GM21529 (cell line): ENCODE results near the gene PTPN12.

Experiments
- ATAC-seq: cut with Tn5 transposase; IDR thresholded peaks from one replicate; pipeline ENCODE4 v1.9.1; 2021; ENCODE audit not compliant: unreplicated experiment

Gene PTPN12

DNA sequence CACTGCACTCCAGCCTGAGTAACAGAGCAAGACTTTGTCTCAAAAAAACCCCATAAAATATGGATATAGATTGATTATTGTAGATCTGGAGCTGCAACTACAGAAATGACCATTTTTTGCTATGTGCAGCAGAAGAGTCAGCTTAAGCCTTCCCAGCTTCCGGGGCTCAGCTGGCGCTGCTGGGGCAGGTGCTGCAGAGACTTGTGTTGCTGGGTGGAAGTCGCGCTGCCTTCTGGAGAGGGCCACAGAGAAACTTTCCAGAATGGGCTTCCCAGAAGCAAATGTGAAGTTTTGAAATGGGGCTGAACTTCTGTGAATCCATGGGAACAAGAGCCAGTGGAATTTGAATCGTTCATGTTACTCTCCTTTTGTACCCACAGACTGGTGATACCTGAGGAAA is 121.8 kb downstream of the PTPN12 start:
- no peak for ATAC-seq

DNA sequence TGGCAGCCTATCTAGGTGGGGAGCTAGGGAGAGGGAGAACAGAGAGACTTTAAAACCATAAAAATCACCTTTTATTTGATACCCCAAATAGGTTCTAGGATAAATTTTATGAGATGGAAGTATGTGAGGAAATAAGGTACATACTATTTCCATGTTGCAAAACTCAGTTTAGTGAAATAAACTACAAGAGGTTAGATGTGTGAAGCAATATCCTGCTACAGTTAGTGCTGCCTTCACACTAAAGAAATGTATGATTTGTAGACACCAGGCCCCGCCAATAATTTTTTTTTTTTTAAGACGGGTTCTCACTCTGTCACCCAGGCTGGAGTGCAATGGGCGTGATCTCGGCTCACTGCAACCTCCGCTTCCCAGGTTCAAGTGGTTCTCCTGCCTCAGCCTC is 124.7 kb downstream of the PTPN12 start:
- no peak for ATAC-seq

DNA sequence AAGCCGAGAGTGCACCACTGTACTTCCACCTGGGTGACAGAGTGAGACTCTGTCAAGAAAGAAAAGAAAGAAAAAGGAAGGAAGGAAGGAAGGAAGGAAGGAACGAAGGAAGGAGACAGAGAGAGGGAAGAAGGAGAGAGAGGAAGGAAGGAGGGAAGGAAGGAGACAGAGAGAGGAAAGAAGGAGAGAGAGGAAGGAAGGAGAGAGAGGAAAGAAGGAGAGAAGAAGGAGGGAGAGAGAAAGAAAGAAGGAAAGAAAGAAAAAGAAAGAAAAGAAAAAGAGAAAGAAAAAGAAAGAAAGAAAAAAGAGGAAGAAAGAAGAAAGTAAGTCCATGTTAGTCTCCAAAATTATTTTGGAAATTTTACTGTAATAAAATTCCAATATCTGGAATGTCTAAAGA is 125.8 kb downstream of the PTPN12 start:
- no peak for ATAC-seq

DNA sequence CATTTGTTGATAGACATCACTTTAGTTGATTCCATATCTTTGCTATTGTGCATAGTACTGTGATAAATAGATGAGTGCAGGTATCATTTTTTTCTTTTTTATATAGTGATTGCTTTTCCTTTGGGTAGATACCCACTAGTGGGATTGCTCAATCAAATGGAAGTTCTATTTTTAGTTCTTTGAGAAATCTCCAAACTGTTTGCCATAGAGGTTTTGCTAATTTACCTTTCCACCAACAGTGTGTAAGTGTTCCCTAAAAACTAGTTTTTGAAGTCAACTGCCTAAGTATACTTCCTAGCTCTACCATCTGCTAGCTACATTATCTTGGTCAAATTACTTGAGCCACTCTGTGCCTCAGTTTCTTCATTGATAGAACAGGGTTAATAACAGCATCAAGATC is 127.6 kb downstream of the PTPN12 start:
- no peak for ATAC-seq

DNA sequence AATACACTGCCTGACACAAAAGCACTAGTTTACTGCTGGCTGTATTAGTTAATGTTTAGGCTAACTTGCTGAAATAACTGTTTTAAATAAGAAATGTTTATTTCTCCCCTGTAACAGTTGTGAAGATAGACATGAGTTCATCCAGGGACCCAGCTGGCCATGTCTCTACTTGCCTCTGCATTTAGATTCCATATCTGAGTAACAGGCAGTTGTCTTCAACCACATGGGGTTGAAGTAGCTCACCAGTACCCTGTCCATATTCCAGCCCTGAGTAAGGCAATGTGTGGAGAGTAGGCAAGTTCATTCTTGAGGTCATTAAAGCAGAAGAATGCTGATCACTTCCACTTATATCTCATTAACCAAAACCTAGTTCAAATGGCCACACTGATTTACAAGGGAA is 128.1 kb downstream of the PTPN12 start:
- ATAC-seq, result no peak

DNA sequence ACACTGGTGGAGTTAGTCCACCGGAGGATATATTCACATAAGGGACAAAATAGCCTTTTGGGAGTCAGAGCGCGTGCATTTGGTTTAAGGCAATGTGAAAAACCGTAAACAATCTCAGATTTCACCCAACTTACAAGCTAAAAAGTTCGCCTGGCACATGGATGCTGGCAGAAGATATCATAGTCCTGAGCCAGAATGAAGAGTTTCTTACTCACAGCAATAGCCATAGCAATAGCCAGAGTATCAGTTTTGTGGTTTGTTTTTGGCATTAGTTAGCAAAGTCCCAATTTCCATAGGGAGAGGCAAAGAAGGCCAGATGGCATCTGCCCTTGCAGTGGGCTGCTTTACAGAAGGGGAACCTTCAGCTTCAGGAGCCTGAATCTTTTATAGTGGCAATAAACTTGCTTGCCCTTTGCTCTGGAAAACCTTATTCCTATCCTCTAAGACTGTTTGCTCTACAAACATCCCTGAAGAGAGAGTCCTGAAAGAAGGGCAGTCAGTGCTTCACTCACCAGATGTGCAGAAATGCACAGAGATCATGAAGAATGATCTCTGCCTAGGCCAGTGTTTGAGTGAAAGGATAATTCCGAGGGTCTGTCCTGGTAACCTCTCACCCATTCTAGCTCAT is 130.5 kb downstream of the PTPN12 start:
- no peak for ATAC-seq

DNA sequence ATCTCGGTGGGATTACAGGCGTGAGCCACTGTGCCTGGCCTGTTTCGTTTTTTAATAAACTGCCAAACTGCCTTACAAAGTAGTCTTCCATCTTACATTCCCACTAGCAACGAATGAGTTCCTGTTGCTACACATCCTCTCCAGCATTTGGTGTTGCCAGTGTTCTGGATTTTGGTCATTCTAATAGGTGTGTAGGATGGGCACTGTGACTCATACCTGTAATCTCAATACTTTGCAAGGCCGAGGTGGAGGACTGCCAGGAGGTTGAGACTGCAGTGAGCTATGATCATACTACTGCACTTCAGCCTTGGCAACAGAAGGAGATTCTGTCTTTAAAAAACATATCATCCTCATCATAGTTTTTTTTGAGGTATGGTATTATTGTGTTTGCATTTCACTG is 137.8 kb downstream of the PTPN12 start:
- ATAC-seq, result peak; percentile 85

DNA sequence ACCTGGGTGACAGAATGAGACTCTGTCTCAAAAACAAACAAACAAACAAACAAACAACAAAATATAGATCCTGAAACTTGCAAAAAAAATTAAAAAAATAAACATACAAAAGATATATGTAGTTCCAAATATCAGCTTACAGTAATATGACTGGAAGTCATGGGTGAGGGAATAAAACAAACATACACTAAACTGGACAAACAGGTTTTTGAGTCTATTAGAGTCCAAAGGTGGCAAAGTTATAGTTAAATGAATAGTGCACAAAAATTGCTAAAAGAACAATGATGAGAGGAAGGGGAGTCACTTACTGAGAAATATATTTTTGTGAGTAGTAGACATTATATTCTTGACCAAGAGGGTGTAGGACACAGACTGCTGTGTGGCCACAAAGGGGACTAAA is 142.5 kb downstream of the PTPN12 start:
- no peak for ATAC-seq

DNA sequence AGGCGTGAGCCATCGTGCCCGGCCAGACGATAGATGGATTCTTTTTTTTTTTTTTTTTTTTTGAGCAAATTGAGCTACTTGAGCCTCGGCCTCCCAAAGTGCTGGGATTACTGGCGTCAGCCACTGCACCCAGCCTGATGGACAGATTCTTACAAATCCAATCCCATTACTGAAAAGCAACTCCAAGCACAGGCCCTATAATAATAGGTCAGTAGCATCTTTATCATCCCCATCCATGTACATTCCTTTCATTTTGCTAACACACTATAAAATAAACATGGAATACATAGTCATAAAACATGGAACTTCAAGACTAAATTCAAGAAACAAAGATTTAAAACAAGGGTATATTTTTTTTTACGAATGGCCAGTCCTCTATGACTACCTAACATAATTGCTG is 143.2 kb downstream of the PTPN12 start:
- no peak for ATAC-seq

DNA sequence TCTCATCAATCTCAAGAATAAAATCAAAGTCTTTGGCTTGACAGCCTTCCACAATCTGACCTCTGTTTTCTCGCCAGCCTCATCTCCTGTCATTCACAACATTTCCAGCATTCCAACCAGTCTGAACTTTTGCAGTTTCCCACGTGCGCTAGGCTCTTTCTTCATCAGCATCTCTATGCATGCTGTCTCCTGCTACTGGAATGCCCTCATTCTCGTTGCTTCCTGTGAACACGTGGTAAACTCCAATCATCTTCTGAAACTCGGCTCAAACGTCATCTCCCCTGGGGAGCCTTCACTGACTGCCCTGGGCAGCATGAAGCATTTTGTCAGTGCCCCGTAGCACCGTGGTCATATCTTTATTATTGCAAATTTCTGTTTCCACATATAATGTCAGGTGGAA is 146.9 kb downstream of the PTPN12 start:
- no peak for ATAC-seq

DNA sequence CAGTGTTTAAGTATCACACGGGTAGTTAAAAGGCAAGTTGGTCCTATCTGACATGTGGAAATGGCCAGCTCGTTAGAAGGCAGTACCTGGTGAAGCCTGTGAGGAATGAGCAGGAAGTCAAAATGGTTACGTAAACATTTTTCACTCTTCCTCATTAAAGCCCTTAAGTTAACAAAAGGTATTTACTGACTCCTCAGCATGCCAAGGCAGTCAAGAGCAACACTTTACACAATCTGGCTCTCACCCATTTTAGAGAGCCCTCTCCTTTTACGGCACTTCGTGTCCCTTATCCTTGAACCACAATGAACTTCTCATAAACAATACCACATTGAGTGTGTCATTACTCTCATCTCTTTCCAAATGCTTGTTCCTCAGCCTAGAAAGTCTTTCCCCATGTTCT is 148.1 kb downstream of the PTPN12 start:
- no peak for ATAC-seq

DNA sequence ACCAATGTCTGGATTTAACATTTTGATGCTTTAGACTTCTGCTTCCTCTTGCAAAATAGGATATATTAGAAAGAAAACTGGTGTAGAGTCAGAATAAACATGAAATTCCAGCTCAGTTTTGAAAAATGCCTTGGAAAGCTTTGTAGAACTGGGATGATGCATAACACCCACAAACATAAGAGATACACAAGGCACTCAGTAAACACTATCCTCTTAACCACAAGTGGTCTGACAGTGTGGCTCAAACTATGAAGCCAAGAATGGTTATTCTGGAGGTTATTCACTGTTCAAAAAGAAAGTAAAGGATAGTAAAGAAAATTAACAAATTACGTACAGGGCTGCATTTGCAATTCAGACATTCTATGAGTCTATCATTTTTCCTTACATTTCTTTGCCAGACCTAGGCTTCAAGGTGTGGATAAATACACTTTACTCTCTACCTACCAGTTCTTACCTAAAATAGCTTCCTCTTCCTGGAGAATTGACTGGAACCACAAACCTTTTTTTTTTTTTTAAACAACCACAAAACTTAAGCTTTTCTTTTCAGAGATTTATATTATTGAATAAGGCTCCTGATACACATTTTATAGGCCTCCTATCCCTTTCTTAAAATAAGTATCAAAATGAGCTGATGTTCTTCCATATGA is 150.1 kb downstream of the PTPN12 start:
- no peak for ATAC-seq

DNA sequence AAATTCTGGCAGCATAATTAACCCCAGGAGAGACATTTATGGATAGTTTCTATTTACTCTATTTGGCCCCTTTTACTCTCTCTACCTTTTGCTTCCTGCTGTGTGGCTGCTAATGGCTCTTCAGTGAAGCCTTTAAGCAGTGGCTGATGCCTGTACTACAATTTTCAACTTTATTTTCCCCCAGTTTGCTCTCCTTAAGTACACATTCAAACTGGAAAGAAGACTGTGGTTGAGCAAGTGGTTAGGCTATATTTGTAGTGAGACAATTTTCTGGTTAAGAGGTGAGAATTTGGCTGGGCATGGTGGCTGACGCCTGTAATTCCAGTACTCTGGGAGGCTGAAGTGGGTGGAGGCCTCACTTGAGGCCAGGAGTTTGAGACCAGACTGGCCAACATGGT is 150.7 kb downstream of the PTPN12 start:
- no peak for ATAC-seq
